Testis (tissue), 3 donors: ENCODE results near the gene RAG2. TPM values are rescaled to one million over a fixed set of nuclear protein-coding genes. Genes with fewer than 3 reads are reported as not detected.

Experiments used
- DNase-seq: peaks from one replicate; pipeline ENCODE4 v3.0.0-alpha.2; 2019
- H3K27ac ChIP-seq, 2 donors: fragments of 200-600 bp; sonication (generic); one replicate each; pipeline ENCODE4 v1.5.1; 2019
- H3K27me3 ChIP-seq: fragments of 200-600 bp; sonication (generic); one replicate; pipeline ENCODE4 v1.5.1; 2019
- H3K36me3 ChIP-seq: fragments of 200-600 bp; sonication (generic); one replicate; pipeline ENCODE4 v1.5.1; 2017; ENCODE audit warnings: low read depth; ENCODE audit errors: missing control alignments
- H3K4me1 ChIP-seq: fragments of 200-600 bp; sonication (generic); one replicate; pipeline ENCODE4 v1.5.1; 2019
- H3K4me3 ChIP-seq, 2 donors: fragments of 200-600 bp; sonication (generic); one replicate each; pipeline ENCODE4 v1.5.1; 2017 to 2019
- H3K9me3 ChIP-seq: fragments of 200-600 bp; sonication (generic); one replicate; pipeline ENCODE4 v1.5.1; 2017
- CTCF ChIP-seq, 3 experiments: fragments of 450-650 bp in 2 of 3; fragments of 200-600 bp in 1 of 3; sonication (generic) in 1 of 3; IDR thresholded peaks; one replicate each; pipeline ENCODE4 v1.5.1; 2016 to 2019; ENCODE audit warnings: antibody characterized with exemption in 3 of 3, mild to moderate bottlenecking in 2 of 3, moderate library complexity in 1 of 3
- POLR2A ChIP-seq: fragments of 450-650 bp; IDR thresholded peaks from one replicate; pipeline ENCODE4 v1.6.1; 2017; ENCODE audit warnings: antibody characterized with exemption, mild to moderate bottlenecking, moderate library complexity
- WGBS, 2 donors: methylation state at CpG; one replicate each; pipeline ENCODE4 v1.1.5; 2018; 5-methylcytosine and 5-hydroxymethylcytosine counted together
- intact Hi-C: fragments of 100-400 bp; cut with DNase I; formaldehyde crosslinking; loops from one replicate; pipeline ENCODE4 v1.15.1; 2023; ENCODE audit warnings: low total_unique reads
- polyA plus RNA-seq: library from polyadenylated mRNA; stranded (reverse); fragments of 350-450 nt; fragmentation: Illumina TruSeq; extraction: RNeasy Lipid Tissue Mini Kit (QIAGEN cat#74804); gene quantifications from one replicate; pipeline ENCODE4 v1.2.3, GENCODE V29; 2014; ENCODE audit warnings: low read depth, low replicate concordance; ENCODE audit not compliant: insufficient read depth
- total RNA-seq, 2 donors: library from RNA; depleted of rRNA; stranded (reverse); fragments of >200 nt; gene quantifications; one replicate each; pipeline ENCODE4 v1.2.3, GENCODE V29; 2016

The RAG2 gene
- total and polyA plus RNA-seq, 3 donors from 2014 or later: 0.25 to 2.9 (median 0.94) TPM

- H3K4me1 ChIP-seq: no peaks in the 10 kb centered on the region
- TF ChIP-seq POLR2A (no peak), CTCF (IDR thresholded peaks at IDR 0.05) (no peak)
- no peaks in the 10 kb centered on the region for H3K9me3 ChIP-seq
- no peak overlapping the region for H3K4me3 ChIP-seq
- 88 to 91% methylated on average over 8 of the region's 8 CpGs for WGBS, 2 donors
- DNase-seq: no peak
- H3K27me3 ChIP-seq: no peaks in the 10 kb centered on the region
- intact Hi-C loops: no loop called here
- no peaks in the 10 kb centered on the region for H3K36me3 ChIP-seq
- no peak overlapping the region for H3K27ac ChIP-seq
Measured at GRCh38 chr11:36574486-36574885, 23.6 kb downstream of the RAG2 start.

- WGBS, 2 donors: 93 to 97% methylated on average over 4 of the region's 4 CpGs
- intact Hi-C loops: loop anchor here (10.0 kb wide), 1 partner anchor 96 kb away; no protein-coding TSS in a partner anchor
Measured at GRCh38 chr11:36569095-36569494, 28.9 kb downstream of the RAG2 start.

GRCh38 chr11:36567694-36568093 is 30.3 kb downstream of the RAG2 start, which contains the start of gene RAG1:
Gene RAG1 (plus strand): TSS chr11:36568007. CDS start chr11:36573305, 5,298 bp downstream.
- DNase-seq: no peak
- no peaks in the 10 kb centered on the region for H3K27me3 ChIP-seq
- intact Hi-C loops: loop anchor here (10.0 kb wide), 1 partner anchor 97 kb away; no protein-coding TSS in a partner anchor
- no peak for TF ChIP-seq POLR2A
- TF ChIP-seq CTCF (IDR thresholded peaks at IDR 0.05): no peak
- WGBS, 2 donors: 71 to 94% methylated on average over 1 of the region's 1 CpG
- H3K27ac ChIP-seq: no peak within 1 kb of the TSS
- no peak within 1 kb of the TSS for H3K4me3 ChIP-seq
- H3K36me3 ChIP-seq: no peaks in the 10 kb centered on the region
- no peaks in the 10 kb centered on the region for H3K9me3 ChIP-seq
- H3K4me1 ChIP-seq: peaks cover 3% of the 10 kb centered on the region

More at GRCh38 chr11:36569095-36569494, 28.9 kb downstream of the RAG2 start:
- H3K4me3 ChIP-seq: no peak overlapping the region
- H3K36me3 ChIP-seq: no peaks in the 10 kb centered on the region
- TF ChIP-seq CTCF (IDR thresholded peaks at IDR 0.05): no peak
- TF ChIP-seq POLR2A: no peak
- no peak for DNase-seq
- H3K9me3 ChIP-seq: no peaks in the 10 kb centered on the region
- H3K4me1 ChIP-seq: peaks cover 3% of the 10 kb centered on the region
- H3K27me3 ChIP-seq: no peaks in the 10 kb centered on the region
- H3K27ac ChIP-seq: no peak overlapping the region

GRCh38 chr11:36566407-36567053 is 31.5 kb downstream of the RAG2 start:
- Histone ChIP-seq H3K4me3 (no peak overlapping the region), H3K27ac (no peak overlapping the region), H3K4me1 (peaks cover 3% of the 10 kb centered on the region), H3K9me3 (no peaks in the 10 kb centered on the region), H3K27me3 (no peaks in the 10 kb centered on the region), H3K36me3 (no peaks in the 10 kb centered on the region)
- no peak for DNase-seq
- TF ChIP-seq POLR2A (no peak), CTCF (IDR thresholded peaks at IDR 0.05) (no peak)
- WGBS, 2 donors: 93 to 99% methylated on average over 3 to 4 of the region's 4 CpGs
- intact Hi-C loops: loop anchor here (10.0 kb wide), 1 partner anchor 98 kb away; no protein-coding TSS in a partner anchor
